ENCODE measurements around the gene MMP20. TPM values are rescaled to one million over a fixed set of nuclear protein-coding genes. Genes with fewer than 3 reads are reported as not detected.

The MMP20 gene
- polyA plus RNA-seq, 1 of the 3 experiments (the other 2 are of a cell fraction): not detected

- TF ChIP-seq FOXM1 (IDR thresholded peaks at IDR 0.05; ENCODE audit: low read depth) (no peak), MXI1 (IDR thresholded peaks at IDR 0.05; ENCODE audit: low read depth, low read length) (no peak), JUND (IDR thresholded peaks at IDR 0.05) (no peak)
Observed at GRCh38 chr11:102568851-102569250, 56.3 kb downstream of the MMP20 start (continued).

GRCh38 chr11:102566112-102566511 lies 59.0 kb downstream of the MMP20 start:
- H3K4me2 ChIP-seq: no peak overlapping the region
- no peak overlapping the region for H3K9ac ChIP-seq
- H4K20me1 ChIP-seq (ENCODE audit: insufficient read depth): no peaks in the 10 kb centered on the region
- CTCF ChIA-PET: no interaction called here
- no peaks in the 10 kb centered on the region for H3K79me2 ChIP-seq (ENCODE audit: insufficient read depth)
- no peaks in the 10 kb centered on the region for H3K27me3 ChIP-seq (ENCODE audit: insufficient read depth)
- TF ChIP-seq EP300 (IDR thresholded peaks at IDR 0.05; ENCODE audit: borderline replicate concordance in 1 of 2, low read depth in 1 of 2, low read length in 1 of 2): no peak
- TF ChIP-seq ZBTB33 (IDR thresholded peaks at IDR 0.05; ENCODE audit: borderline replicate concordance, low read depth): no peak
- TF ChIP-seq POLR2AphosphoS5 (IDR thresholded peaks at IDR 0.05; ENCODE audit: low read depth, low read length): no peak
- TF ChIP-seq TEAD4 (IDR thresholded peaks at IDR 0.05; ENCODE audit: borderline replicate concordance, insufficient read depth): no peak
- no peak for TF ChIP-seq REST (IDR thresholded peaks at IDR 0.05; ENCODE audit: low read depth, low read length)
- TF ChIP-seq RAD21 (IDR thresholded peaks at IDR 0.05; ENCODE audit: low read length): no peak
- no peak for TF ChIP-seq MEF2A (IDR thresholded peaks at IDR 0.05; ENCODE audit: borderline replicate concordance, low read depth)
- TF ChIP-seq IRF3 (IDR thresholded peaks at IDR 0.05; ENCODE audit: low read depth, low read length): no peak
- no peak for TF ChIP-seq MXI1 (IDR thresholded peaks at IDR 0.05; ENCODE audit: low read depth, low read length)
- no peak for TF ChIP-seq NFIC (IDR thresholded peaks at IDR 0.05; ENCODE audit: borderline replicate concordance)
- TF ChIP-seq TCF12 (IDR thresholded peaks at IDR 0.05): no peak
- TF ChIP-seq MAX (IDR thresholded peaks at IDR 0.05; ENCODE audit: low read depth): no peak
- no peak for TF ChIP-seq FOSL2 (IDR thresholded peaks at IDR 0.05; ENCODE audit: borderline replicate concordance, low read depth)
- no peak for TF ChIP-seq USF2 (IDR thresholded peaks at IDR 0.05; ENCODE audit: borderline replicate concordance, low read depth, low read length)
- no peak for TF ChIP-seq SIN3A (IDR thresholded peaks at IDR 0.05; ENCODE audit: borderline replicate concordance, low read depth, low read length)
- H3K9me2 ChIP-seq: no peaks in the 10 kb centered on the region
- no peaks in the 10 kb centered on the region for H3K36me3 ChIP-seq (replicated peaks in 1 of 2; ENCODE audit: control insufficient read depth in 1 of 2, insufficient read depth in 2 of 2, low read length in 1 of 2)
- POLR2A ChIA-PET: no interaction called here
- no peak overlapping the region for H2AFZ ChIP-seq (ENCODE audit: low read depth)
- peaks cover 7% of the 10 kb centered on the region for H3F3A ChIP-seq (replicated peaks; ENCODE audit: insufficient read depth)
- H3K9me3 ChIP-seq: 0 out of 2 replicates have a peak, but pooled peaks cover 2% of the 10 kb centered on the region
- H3K27ac ChIP-seq (ENCODE audit: low read depth in 2 of 2, low read length in 1 of 2): no peak overlapping the region
- no peak overlapping the region for H3K4me3 ChIP-seq (ENCODE audit: low read depth in 2 of 2, low read length in 1 of 2)
- no peak for DNase-seq
- no peaks in the 10 kb centered on the region for H3K4me1 ChIP-seq (ENCODE audit: control insufficient read depth in 1 of 2, insufficient read depth in 2 of 2, low read depth in 1 of 2, low read length in 1 of 2)
- WGBS (ENCODE audit: low lambda C conversion rate): 22% methylated on average over 1 of the region's 1 CpG

Data from SK-N-SH (cell line).